ENCODE data around the gene RPS19BP1. TPM values are rescaled to one million over a fixed set of nuclear protein-coding genes. Genes with fewer than 3 reads are reported as not detected.

The RPS19BP1 gene
- total RNA-seq, 2 donors from 2014 or later, result 61.3 to 102 TPM

- Mint-ChIP-seq H3K4me3 (no peak overlapping the region), H3K9me3 (no peaks in the 10 kb centered on the region), H3K36me3 (ENCODE audit: low read depth) (no peaks in the 10 kb centered on the region), H3K27me3 (no peaks in the 10 kb centered on the region), H3K4me1 (peaks cover 6% of the 10 kb centered on the region), H3K27ac (no peak overlapping the region)
- no peak for ATAC-seq (replicated peaks)
These were observed 44.6 kb downstream of the RPS19BP1 start for GRCh38 chr22:39487826-39488520.

GRCh38 chr22:39486951-39487825 lies 45.4 kb downstream of the RPS19BP1 start:
- peaks cover 6% of the 10 kb centered on the region for H3K4me1 Mint-ChIP-seq
- H3K27me3 Mint-ChIP-seq, result no peaks in the 10 kb centered on the region
- ATAC-seq (replicated peaks), result no peak
- no peaks in the 10 kb centered on the region for H3K9me3 Mint-ChIP-seq
- no peaks in the 10 kb centered on the region for H3K36me3 Mint-ChIP-seq (ENCODE audit: low read depth)
- no peak overlapping the region for H3K4me3 Mint-ChIP-seq
- no peak overlapping the region for H3K27ac Mint-ChIP-seq

- ATAC-seq (replicated peaks), result no peak
- no peaks in the 10 kb centered on the region for H3K9me3 Mint-ChIP-seq
- H3K4me1 Mint-ChIP-seq, result no peaks in the 10 kb centered on the region
- H3K27ac Mint-ChIP-seq, result no peak overlapping the region
- no peaks in the 10 kb centered on the region for H3K36me3 Mint-ChIP-seq (ENCODE audit: low read depth)
- no peaks in the 10 kb centered on the region for H3K27me3 Mint-ChIP-seq
- H3K4me3 Mint-ChIP-seq, result no peak overlapping the region
These were observed 49.8 kb downstream of the RPS19BP1 start for GRCh38 chr22:39482768-39483167.

- Mint-ChIP-seq H3K36me3 (ENCODE audit: low read depth) (no peaks in the 10 kb centered on the region), H3K4me3 (no peak overlapping the region), H3K4me1 (no peaks in the 10 kb centered on the region), H3K9me3 (no peaks in the 10 kb centered on the region), H3K27ac (no peak overlapping the region), H3K27me3 (no peaks in the 10 kb centered on the region)
- ATAC-seq (replicated peaks), result no peak
These were observed 51.0 kb downstream of the RPS19BP1 start for GRCh38 chr22:39481595-39481994.

- no peaks in the 10 kb centered on the region for H3K4me1 Mint-ChIP-seq
- H3K36me3 Mint-ChIP-seq (ENCODE audit: low read depth), result no peaks in the 10 kb centered on the region
- H3K4me3 Mint-ChIP-seq, result no peak overlapping the region
- no peaks in the 10 kb centered on the region for H3K27me3 Mint-ChIP-seq
- no peak for ATAC-seq (replicated peaks)
- H3K9me3 Mint-ChIP-seq, result no peaks in the 10 kb centered on the region
- H3K27ac Mint-ChIP-seq, result no peak overlapping the region
These were observed 51.5 kb downstream of the RPS19BP1 start for GRCh38 chr22:39481054-39481453.

GRCh38 chr22:39480557-39480956 lies 52.0 kb downstream of the RPS19BP1 start:
- no peak overlapping the region for H3K27ac Mint-ChIP-seq
- no peak for ATAC-seq (replicated peaks)
- no peaks in the 10 kb centered on the region for H3K36me3 Mint-ChIP-seq (ENCODE audit: low read depth)
- H3K9me3 Mint-ChIP-seq, result no peaks in the 10 kb centered on the region
- H3K27me3 Mint-ChIP-seq, result no peaks in the 10 kb centered on the region
- no peaks in the 10 kb centered on the region for H3K4me1 Mint-ChIP-seq
- no peak overlapping the region for H3K4me3 Mint-ChIP-seq

GRCh38 chr22:39479254-39479653 lies 53.3 kb downstream of the RPS19BP1 start:
- Mint-ChIP-seq H3K4me3 (no peak overlapping the region), H3K4me1 (no peaks in the 10 kb centered on the region), H3K36me3 (ENCODE audit: low read depth) (no peaks in the 10 kb centered on the region), H3K9me3 (no peaks in the 10 kb centered on the region), H3K27ac (no peak overlapping the region), H3K27me3 (no peaks in the 10 kb centered on the region)
- no peak for ATAC-seq (replicated peaks)

Other genes with a start within 250 kb of the RPS19BP1 start
- 1,000 to 10,000 TPM; 2,256 to 2,974 TPM for gene RPL3, start 213.1 kb downstream of the RPS19BP1 start, total RNA-seq
- not detected for gene SYNGR1, start 182.8 kb downstream of the RPS19BP1 start, total RNA-seq
- gene TAB1, start 133.0 kb downstream of the RPS19BP1 start, total RNA-seq, result 10 to 100 TPM; 15.2 to 20.9 TPM
- gene MGAT3, start 75.7 kb downstream of the RPS19BP1 start, total RNA-seq, result 1 to 10 TPM; 1.5 to 1.6 TPM
- 10 to 100 TPM; 34.7 to 54.0 TPM for gene MIEF1, start 30.5 kb downstream of the RPS19BP1 start, total RNA-seq
- 100 to 1,000 TPM; 338 to 432 TPM for gene ATF4, start 12.2 kb downstream of the RPS19BP1 start, total RNA-seq
- 1 to 10 TPM in 1 of 2 donors, under 1 TPM in 1; 0.84 to 5.3 TPM for gene CACNA1I, start 38.0 kb upstream of the RPS19BP1 start, total RNA-seq